ENCODE data around the gene SRD5A1. TPM values are rescaled to one million over a fixed set of nuclear protein-coding genes. Genes with fewer than 3 reads are reported as not detected.
"Not testable (repeated sequence)": the region's sequence is repeated elsewhere in the genome, so short reads cannot be mapped to it uniquely, and the experiment has no call there.

Gene SRD5A1
- total RNA-seq, 1 experiment from 2014 or later, result 48.8 TPM

GRCh38 chr5:6644794-6645241 lies 11.6 kb downstream of the SRD5A1 start:
- no peak for DNase-seq (ENCODE audit: low read depth)

DNA sequence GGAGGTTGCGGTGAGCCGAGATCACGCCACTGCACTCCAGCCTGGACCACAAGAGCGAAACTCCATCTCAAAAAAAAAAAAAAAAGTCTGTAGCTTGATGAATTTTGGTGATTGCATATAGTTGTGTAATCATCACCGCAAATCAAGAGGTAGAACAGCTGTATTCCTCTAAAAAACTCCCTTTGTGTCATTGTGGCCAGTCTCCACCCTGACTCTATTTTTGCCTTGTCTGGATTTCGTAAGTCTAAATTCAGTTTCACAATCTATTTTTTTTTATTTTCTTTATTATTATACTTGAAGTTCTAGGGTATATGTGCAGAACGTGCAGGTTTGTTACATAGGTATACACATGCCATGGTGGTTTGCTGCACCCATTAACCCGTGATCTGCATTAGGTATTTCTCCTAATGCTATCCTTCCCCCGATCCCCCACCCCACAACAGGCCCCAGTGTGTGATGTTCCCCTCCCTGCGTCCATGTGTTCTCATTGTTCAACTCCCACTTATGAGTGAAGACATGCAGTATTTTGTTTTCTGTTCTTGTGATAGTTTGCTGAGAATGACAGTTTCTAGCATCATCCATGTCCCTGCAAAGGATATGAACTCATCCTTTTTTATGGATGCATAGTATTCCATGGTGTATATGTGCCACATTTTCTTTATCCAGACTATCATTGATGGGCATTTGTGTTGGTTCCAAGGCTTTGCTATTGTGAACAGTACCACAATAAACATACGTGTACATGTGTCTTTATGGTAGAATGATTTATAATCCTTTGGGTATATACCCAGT lies 12.5 kb downstream of the SRD5A1 start:
- DNase-seq (ENCODE audit: low read depth), result not testable (repeated sequence)

DNA sequence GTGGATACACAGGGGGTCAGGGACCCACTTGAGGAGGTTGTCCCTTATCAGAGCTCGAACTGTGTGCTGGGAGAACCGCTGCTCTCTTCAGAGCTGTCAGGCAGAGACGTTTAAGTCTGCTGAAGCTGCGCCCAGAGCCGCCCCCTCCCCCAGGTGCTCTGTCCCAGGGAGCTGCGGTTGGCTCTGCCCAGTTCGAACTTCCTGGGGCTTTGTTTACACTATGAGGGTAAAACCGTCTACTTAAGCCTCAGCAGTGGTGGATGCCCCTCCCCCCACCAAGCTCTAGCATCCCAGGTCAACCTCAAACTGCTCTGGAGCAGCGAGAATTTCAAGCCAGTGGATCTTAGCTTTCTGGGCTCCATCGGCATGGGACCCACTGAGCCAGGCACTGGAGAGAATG lies 15.9 kb downstream of the SRD5A1 start:
- no peak for DNase-seq (ENCODE audit: low read depth)

DNA sequence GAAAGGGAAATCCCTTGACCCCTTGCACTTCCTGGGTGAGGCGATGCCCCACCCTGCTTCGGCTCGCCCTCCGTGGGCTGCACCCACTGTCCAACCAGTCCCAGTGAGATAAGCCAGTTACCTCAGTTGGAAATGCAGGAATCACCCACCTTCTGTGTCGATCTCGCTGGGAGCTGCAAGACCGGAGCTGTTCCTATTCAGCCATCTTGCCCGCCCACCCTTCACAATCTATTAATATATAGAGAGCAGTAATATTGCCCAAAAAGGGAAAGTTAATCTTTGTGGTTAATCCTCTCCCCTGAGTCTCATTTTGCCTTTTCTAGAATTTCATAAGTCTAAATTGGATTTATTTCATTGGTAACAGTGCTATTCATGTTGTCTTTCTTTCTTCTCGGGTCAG lies 16.4 kb downstream of the SRD5A1 start:
- no peak for DNase-seq (ENCODE audit: low read depth)

GRCh38 chr5:6652025-6652424 lies 18.8 kb downstream of the SRD5A1 start:
- no peak for DNase-seq (ENCODE audit: low read depth)

GRCh38 chr5:6655432-6655831 lies 22.2 kb downstream of the SRD5A1 start:
- DNase-seq (ENCODE audit: low read depth), result no peak

GRCh38 chr5:6656680-6657079 lies 23.4 kb downstream of the SRD5A1 start:
- DNase-seq (ENCODE audit: low read depth), result no peak

GRCh38 chr5:6659941-6660684 lies 26.9 kb downstream of the SRD5A1 start:
- DNase-seq (ENCODE audit: low read depth), result no peak

GRCh38 chr5:6660688-6661087 lies 27.4 kb downstream of the SRD5A1 start:
- DNase-seq (ENCODE audit: low read depth), result no peak

DNA sequence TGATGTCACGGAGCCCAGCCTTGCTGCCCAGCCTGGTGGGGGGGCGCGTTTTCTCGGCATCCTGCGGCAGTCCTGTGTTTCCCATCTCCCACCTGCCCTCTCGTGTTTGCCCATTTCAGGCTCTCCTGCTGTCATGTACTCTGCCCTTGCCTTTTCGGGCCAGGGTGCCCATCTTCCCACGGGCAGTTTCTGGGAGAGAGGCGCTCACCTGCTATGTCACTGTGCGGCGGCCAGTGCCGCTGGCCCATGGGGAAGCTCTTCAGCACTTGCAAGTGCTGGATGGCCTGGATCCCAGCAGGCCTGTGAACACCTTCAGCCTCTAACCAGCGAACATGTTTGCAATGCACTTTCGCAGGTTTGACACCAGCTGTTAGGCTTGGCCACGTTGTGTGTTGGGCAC lies 33.5 kb downstream of the SRD5A1 start:
- no peak for DNase-seq (ENCODE audit: low read depth)

DNA sequence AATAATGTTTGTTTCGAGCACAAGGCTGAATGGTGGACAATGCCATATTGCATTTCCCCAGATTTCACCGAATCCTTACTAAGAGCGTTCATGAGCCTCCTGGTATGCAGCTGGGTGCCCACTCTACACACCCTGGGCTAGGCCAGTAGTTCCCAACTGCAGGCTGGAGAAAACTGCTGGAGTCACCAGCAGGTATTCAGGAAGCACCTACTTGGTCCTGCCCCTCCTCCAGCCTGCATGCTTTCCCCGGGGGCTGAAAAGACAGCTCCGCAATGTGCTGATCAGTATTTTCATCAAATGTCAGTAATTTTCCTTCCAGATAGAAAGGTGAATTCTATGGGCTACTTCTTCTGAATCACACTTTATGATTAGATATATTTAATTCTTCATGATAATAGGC lies 34.4 kb downstream of the SRD5A1 start:
- DNase-seq (ENCODE audit: low read depth), result no peak

DNA sequence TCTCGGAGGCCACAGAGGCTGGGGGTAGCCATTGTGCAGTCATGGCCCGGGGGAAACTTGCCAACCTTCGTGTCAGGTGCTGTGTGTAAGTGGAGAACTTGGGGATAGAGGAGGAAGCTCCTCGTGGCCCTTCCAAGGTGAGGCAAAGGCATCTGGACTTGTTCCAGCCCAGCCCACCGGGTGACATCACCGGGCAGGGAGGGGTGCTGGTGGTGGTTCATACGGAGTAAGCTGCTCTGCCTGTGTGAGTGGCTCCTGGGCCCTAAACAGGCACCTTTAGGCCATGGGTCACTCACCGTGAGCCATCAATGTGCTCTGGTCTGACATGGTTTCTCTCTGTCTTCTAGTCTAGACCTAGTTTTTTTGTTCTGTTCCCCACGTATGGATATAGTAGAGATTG lies 35.5 kb downstream of the SRD5A1 start:
- not testable (repeated sequence) for DNase-seq (ENCODE audit: low read depth)

DNA sequence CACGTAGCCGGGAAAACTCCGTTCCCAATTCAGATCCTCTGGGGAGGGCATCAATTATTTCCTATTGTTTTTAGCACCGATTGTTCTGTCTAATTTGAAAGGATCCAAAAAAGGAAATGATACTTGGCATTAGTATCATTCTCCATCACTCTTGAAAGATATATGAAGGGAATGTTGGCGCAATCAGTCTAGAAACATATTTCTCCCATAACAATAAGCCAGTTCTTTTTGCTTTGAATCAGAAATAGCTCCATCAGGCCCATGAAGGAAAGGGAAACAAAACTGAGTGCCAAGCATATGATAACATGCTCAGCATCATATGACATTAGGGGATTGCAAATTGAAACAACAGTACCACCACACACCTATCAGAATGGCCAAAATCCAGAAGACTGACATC lies 39.8 kb downstream of the SRD5A1 start:
- no peak for DNase-seq (ENCODE audit: low read depth)

DNA sequence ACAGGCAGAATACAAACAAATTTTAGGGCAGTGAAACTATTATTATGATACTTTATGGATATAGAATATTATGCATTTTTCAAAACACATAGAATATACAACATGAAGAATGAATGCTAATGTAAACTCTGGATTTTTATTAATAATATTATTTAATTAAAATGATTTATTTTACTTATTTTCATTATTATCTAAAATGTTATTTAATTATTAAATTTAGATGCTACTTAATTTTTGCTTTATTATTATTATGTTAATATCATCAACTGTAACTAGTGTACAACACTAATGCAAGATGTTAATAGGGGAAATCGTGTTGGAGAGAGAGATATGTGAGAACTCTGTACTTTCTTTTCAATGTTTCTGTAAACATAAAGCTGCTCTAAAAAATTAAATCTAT lies 40.7 kb downstream of the SRD5A1 start:
- DNase-seq (ENCODE audit: low read depth), result no peak

DNA sequence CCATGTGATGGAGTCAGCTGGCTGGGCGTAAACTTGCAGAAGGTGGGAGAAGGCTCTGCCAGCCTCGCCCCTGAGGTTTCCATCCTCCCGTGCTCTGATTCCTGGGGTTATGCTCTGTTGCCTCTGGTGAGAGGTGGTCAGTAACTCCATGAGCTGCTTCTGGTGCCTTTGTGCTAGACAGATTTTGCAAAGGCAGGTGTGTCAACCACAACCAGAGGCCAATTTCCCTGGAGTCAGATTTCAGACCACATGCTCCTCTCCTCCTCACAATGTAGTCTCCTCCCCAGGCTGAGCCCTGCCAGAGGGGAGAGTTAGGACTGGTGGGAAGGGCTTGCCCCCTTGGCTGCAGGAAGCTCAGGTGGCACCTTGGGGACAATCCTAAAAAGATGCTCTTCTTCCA lies 41.2 kb downstream of the SRD5A1 start:
- DNase-seq (ENCODE audit: low read depth), result no peak

- no peak for DNase-seq (ENCODE audit: low read depth)
These were observed 41.6 kb downstream of the SRD5A1 start for GRCh38 chr5:6674886-6675285.

GRCh38 chr5:6675784-6676491 lies 42.7 kb downstream of the SRD5A1 start:
- peak; percentile 5 for DNase-seq (ENCODE audit: low read depth)

- peak; percentile 60 for DNase-seq (ENCODE audit: low read depth)
These were observed 43.5 kb downstream of the SRD5A1 start for GRCh38 chr5:6676702-6677101.

DNA sequence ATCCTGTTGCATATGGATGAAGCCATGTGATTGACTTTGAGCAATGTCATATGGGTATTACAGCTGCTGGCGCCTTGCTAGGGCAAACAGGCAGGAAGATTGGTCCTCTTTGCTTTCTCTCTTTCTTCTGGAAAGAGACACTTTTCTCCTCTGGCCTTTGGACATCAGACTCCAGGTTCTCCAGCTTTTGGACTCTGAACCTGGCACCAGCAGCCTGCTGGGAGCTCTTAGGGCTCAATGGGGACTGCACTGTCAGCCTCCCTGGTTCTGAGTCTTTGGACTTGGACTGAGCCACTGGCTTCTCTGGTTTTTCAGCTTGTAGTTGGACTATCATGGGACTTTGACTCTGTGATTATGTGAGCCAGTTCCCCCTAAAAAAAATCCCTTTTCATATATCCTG lies 45.1 kb downstream of the SRD5A1 start:
- no peak for DNase-seq (ENCODE audit: low read depth)

DNA sequence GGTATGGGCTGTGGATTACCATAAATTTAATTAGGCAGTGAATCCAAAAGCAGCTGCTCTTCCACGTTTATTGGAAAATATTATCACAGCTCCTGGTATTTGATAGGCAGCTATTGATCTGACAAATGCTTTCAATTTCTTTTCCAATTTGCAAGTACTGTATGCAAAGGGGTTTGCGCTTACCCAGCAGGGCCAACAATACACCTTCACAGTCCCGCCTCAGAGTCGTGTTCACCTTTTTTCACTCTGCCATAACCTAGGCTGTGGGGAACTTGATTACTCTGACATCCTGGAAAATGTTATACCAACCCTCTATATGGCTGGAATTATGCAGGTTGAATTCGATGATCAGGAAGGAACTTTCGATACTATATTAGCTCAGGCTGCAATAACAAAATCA lies 47.7 kb downstream of the SRD5A1 start:
- no peak for DNase-seq (ENCODE audit: low read depth)

GRCh38 chr5:6681682-6682081 lies 48.4 kb downstream of the SRD5A1 start:
- no peak for DNase-seq (ENCODE audit: low read depth)

DNA sequence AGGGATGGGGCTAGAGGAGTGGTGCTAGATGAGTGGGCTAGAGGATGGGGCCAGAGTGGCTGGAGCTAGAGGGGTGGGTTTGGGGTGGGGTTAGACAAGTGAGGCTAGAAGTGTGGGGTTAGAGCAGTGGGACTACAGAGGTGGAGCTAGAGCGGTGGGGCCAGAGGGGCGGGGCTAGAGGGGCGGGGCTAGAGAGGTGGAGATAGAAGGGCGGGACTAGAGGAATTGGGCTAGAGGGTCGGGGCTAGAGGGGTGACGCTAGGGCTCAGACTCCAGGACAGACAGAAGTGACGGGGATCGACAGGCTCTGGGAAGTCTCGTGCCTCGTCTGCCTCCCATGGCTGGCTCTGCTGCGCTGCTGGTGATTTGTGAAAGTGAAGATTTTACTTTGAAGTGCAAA lies 49.0 kb downstream of the SRD5A1 start:
- DNase-seq (ENCODE audit: low read depth), result no peak

GRCh38 chr5:6683241-6683640 lies 50.0 kb downstream of the SRD5A1 start:
- DNase-seq (ENCODE audit: low read depth), result no peak

Data from M059J (cell line).